Left cardiac atrium (tissue), 4 donors: Measurements from ENCODE around the gene COL13A1. TPM values are rescaled to one million over a fixed set of nuclear protein-coding genes. Genes with fewer than 3 reads are reported as not detected.

Source experiments
- ATAC-seq, 2 donors: fragments of 200-7000 bp; cut with Tn5 transposase; one replicate each; pipeline ENCODE4 v1.9.1; 2020; ENCODE audit warnings: mild to moderate bottlenecking in 2 of 2, moderate library complexity in 2 of 2
- DNase-seq: peaks from one replicate; pipeline ENCODE4 v3.0.0-alpha.2; 2020
- intact Hi-C, 2 donors: fragments of 100-400 bp; cut with DNase I; formaldehyde crosslinking; loops; one replicate each; pipeline versions ENCODE4 v1.14.1 to v1.15.1; 2022 to 2023
- total RNA-seq, 2 donors: library from RNA; stranded (reverse); fragmentation: NEBNext Ultra II Directional; extraction: Animal tissue kit (Norgen Biotek cat#: 25700); gene quantifications; one replicate each; pipeline ENCODE4 v1.2.1, GENCODE V29; 2021
- donor health status: DM: no; HTN: yes; CAD: no.
- donor health status: DM: no; HTN: yes; CAD: no; lungs with severe emphysema.
- donor health status: DM: yes; HTN: yes; CAD: no.
- donor health status: Dilated cardiomyopathy.

COL13A1 gene
- total RNA-seq, 2 donors from 2014 or later: 3.8 to 6.7 TPM

- ATAC-seq: no peak
- no peak for DNase-seq
- intact Hi-C loops: no loop called here
These were observed 150.5 kb downstream of the COL13A1 start for GRCh38 chr10:69952069-69952800.

GRCh38 chr10:69952821-69953221 lies 151.1 kb downstream of the COL13A1 start:
- DNase-seq: no peak
- ATAC-seq: no peak
- intact Hi-C loops: no loop called here

- ATAC-seq (peak in 1 of 2 donors; percentile 30), DNase-seq (no peak)
- intact Hi-C loops: no loop called here
These were observed 152.1 kb downstream of the COL13A1 start for GRCh38 chr10:69953851-69954250.

GRCh38 chr10:69955211-69955805 lies 153.6 kb downstream of the COL13A1 start:
- intact Hi-C loops: no loop called here
- DNase-seq (no peak), ATAC-seq (no peak)

GRCh38 chr10:69955897-69956740 lies 154.4 kb downstream of the COL13A1 start:
- DNase-seq: no peak
- intact Hi-C loops: no loop called here
- ATAC-seq: no peak

GRCh38 chr10:69956741-69957230 lies 155.1 kb downstream of the COL13A1 start:
- no peak for DNase-seq
- no peak for ATAC-seq
- intact Hi-C loops: no loop called here

GRCh38 chr10:69957241-69957885 lies 155.7 kb downstream of the COL13A1 start:
- DNase-seq: no peak
- peak in 1 of 2 donors; percentile 20 for ATAC-seq
- intact Hi-C loops: no loop called here

- ATAC-seq (peak in 1 of 2 donors; percentile 28), DNase-seq (no peak)
- intact Hi-C loops: no loop called here
These were observed 156.3 kb downstream of the COL13A1 start for GRCh38 chr10:69957886-69958555.

- intact Hi-C loops: no loop called here
- ATAC-seq: no peak
- DNase-seq: no peak
These were observed 156.8 kb downstream of the COL13A1 start for GRCh38 chr10:69958556-69958902.

GRCh38 chr10:69959911-69960310 lies 158.2 kb downstream of the COL13A1 start:
- DNase-seq (no peak), ATAC-seq (peak; percentile 9 to 23)
- intact Hi-C loops: no loop called here

- intact Hi-C loops: no loop called here
- DNase-seq (no peak), ATAC-seq (no peak)
These were observed 158.9 kb downstream of the COL13A1 start for GRCh38 chr10:69960606-69960987.

- DNase-seq (no peak), ATAC-seq (peak in 1 of 2 donors; percentile 13)
- intact Hi-C loops: no loop called here
These were observed 159.5 kb downstream of the COL13A1 start for GRCh38 chr10:69960988-69961880.

- intact Hi-C loops: no loop called here
- ATAC-seq (no peak), DNase-seq (no peak)
These were observed 160.4 kb downstream of the COL13A1 start for GRCh38 chr10:69961881-69962745.

GRCh38 chr10:69962746-69963135 lies 161.0 kb downstream of the COL13A1 start:
- ATAC-seq (no peak), DNase-seq (no peak)
- intact Hi-C loops: no loop called here

GRCh38 chr10:69963178-69963834 lies 161.6 kb downstream of the COL13A1 start:
- intact Hi-C loops: no loop called here
- ATAC-seq (no peak), DNase-seq (no peak)

- intact Hi-C loops: no loop called here
- no peak for DNase-seq
- no peak for ATAC-seq
These were observed 162.4 kb downstream of the COL13A1 start for GRCh38 chr10:69963835-69964710.
